ENCODE results near the gene OR5A1.
"Not testable (repeated sequence)": the region's sequence is repeated elsewhere in the genome, so short reads cannot be mapped to it uniquely, and the experiment has no call there.

The OR5A1 gene

DNA sequence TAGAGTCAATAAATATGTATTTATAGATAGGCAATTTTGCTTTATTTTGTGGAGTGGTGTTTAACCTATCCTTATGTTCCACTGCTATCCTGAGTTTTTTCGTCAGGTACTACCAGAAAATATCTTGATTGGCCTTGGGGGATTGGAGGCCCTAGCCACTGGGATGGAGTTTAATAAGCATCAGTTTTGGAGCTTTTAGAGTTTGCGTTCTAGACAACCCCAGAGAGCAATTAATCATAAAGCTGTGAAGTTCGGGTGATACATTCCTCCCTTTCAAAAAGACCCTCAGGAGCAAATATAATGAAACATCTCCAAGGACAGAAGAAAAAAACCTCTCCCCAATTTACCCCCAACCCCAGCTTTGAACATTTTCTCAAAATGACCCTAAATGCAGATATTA lies at the start of gene OR5A1:
Gene OR5A1 (plus strand): TSS at position 301 of the 400 bp plus-strand sequence. CDS start 6,700 bp downstream, outside the sequence.
- DNase-seq: no peak

DNA sequence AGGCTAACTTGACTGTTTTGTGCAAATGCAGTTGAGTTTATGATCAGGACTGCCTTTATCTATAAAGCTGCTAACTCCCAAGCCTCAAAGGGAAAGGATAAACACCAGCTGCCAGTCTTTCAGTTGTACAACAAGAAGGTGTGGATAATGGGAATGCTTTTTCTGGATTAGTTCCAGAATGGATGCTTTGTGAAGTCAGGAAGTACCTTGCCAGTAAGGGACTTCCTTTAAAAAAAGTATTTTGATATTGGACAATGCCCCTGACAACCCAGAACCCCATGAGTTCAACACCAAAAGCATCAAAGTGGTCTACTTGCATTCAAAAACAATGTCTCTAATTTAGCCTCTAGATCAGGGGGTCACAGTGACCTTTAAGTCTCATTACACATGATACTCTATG lies 42.1 kb upstream of the OR5A1 start:
- no peak for DNase-seq

DNA sequence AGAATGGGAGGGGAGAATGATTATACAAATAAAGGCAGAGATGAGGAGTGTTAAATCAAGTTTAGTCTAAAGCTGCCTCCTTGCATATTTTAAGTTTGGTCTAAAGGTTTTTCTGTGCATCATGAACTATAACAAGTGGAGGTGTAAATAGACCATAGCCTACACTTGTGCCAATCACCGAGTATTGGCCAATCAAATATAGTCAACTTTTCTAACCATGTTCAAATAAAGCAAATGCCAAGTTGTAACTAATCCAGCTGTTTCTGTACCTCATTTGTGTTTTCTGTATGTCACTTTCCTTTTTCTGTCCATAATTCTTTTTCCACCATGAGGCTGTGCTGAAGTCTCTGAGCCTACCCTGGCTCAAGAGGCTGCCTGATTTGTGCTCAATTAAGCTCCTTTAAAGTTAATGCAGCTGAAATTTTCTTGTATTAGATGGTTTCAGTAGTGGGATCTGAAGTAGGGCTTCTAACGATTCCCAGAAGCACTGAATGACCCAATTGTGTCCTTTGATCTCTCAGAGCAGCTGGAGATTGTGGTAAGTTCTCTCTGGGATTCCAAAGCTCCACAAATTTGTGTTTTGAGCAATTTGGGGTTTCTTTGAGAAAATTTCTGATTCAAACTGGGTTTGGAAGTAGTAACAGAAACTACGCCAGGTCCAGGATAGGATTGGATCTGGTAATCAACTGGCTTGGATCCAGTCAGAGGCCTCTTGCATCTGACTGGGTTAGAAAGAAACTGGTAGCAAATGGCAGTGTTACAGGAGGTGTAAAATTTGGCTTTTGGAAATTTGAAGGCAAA lies 35.6 kb upstream of the OR5A1 start:
- DNase-seq: no peak

DNA sequence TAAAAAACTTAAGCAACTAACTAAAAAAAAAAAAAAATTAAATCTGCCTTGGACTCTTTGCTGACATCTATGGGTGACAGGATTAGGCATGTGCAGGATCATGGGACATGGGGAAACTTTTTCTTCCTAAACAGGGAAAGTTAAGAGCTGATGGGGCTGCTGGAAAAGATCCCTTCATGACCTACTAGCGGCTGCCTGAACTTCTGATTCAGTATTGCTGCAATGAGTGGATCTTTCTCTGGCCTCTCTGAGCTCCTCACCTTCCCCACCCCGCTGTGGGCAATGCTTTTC lies 35.1 kb upstream of the OR5A1 start:
- DNase-seq: no peak

DNA sequence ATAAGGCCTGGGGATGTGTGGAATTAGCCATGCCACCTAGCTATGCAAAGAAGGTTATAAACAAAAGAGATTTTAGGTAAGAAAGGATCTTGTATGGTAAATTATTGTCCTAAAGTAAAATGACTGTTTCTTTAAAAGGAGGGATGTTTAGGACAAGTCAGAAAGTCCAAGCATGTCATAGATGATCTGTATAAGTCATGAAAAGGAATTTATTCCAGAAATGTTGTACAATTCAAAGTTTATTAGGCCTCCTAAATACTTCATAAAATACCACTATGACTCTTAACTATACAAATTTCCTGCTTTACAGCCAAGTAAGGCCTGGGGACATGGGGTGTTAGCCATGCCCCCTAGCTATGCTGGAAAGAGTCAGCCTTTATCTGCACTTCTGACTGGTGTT lies 32.7 kb upstream of the OR5A1 start:
- DNase-seq: no peak

DNA sequence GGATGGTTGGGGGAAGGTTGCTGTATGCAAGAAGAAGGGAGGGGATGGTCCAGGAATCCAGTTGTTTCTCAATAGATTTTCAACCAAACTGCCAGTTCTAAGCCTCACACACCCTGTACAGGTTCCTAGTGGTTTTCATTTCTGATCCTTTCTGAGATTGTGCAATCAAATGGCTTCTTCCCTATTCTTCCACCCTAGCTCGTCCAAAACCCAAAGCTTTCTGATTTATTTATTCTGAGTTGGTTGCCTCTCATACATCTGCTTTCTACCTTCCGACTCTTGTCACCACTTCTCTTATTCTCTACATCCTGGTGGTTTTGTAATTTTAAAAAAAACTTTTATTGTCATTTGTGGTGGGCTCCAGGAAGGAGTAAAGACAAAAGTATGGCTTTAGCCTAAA lies 22.6 kb upstream of the OR5A1 start:
- no peak for DNase-seq

DNA sequence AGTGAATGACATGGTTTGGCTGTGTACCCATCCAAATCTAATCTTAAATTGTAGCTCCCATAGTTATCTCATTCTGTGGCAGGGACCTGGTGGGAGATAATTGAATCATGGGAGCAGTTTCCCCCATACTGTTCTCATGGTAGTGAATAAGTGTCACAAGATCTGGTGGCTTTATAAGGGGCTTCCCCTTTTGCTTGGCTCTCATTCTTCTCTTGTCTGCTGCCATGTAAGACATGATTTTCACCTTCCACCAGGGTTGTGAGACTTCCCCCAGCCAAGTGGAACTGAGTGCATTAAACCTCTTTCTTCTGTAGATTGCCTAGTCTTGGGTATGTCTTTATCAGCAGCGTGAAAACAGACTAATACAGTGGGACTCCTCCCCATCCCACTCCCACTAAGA lies 21.2 kb upstream of the OR5A1 start:
- DNase-seq: no peak

DNA sequence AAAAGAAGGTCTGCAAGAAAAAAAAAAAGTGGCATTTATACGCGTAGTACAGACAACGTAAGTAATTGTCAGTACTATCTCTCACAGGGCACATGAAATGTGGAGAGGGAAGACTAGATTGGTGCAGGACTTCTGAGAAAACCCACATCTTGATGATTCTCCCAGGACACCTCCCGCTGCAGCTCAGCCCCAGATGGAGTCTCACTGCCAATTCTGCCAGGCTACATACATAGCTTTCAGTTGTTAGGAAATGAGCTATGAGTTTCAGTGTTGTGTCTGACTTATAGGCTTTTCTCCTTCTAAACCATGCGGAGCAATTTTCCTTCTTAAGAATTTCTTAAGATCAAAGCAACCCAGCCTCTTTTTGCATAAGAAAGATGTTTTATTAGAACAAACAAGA lies 19.7 kb upstream of the OR5A1 start:
- DNase-seq: no peak

DNA sequence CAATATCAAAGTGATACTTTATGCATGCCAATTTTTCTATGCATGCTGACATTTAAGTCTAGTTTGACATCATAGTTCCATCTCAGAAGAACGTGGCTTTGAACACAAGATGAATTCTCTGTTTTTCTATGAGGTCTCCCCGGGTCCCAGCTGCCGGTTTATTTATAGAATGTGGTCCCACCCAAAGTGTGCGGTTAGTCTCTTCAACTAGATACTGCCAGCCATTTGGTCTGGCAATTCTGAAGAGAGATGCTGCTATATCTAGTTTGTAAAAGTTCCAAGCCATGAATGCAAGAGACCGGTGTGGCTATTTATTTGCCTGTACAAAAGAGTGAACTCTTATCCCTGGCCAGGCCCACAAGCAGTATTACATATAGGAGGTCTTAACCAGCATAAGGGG lies 19.2 kb upstream of the OR5A1 start:
- DNase-seq: no peak

DNA sequence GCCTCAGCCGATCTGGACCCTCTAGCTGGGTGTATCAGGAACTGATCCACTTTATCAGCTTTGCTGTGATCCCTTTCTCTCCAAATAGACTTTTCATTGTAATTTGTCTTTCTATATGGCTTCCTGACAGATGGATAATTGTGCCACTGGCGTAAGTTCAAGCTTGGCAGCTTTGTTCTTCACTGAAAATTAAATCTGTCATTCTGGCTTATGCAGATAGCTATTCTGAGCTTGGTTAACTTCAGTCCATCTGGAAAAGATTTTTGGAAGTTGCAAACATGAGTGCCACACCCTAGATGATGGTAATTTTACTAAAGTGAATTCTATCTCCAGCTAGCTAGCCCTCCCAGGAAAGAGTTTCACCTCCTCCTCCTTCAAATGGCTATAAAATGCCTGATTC lies 18.1 kb upstream of the OR5A1 start:
- DNase-seq: no peak

DNA sequence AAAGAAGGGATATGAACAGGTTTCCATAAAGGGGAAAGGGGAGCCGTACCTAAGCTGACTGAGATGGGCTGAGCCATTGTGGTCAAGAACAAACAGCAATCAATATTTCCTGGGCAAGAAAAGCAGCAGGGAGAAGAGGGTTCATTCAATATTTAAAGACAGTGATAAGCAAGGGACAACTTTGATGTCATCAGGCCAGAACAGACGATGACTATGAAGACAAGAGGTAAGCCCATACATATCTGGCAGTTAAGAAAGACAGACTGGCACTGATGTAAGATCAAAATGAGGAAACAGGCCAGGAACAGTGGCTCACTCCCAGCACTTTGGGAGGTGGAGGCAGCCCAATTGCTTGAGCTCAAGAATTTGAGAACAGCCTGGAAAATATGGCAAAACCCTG lies 12.4 kb upstream of the OR5A1 start:
- no peak for DNase-seq

DNA sequence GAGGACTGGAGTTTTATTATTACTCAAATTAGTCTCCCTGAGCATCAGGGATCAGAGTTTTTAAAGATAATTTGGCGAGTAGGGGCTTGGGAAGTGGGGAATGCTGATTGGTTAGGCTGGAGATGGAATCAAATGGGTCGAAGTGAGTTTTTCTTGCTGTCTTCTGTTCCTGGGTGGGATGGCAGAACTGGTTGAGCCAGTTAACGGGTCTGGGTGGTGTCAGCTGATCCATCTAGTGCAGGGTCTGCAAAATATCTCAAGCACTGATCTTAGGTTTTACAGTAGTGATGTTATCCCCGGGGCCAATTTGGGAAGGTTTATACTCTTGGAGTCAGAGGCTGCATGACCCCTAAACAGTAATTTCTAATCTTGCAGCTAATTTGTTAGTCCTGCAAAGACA lies 11.1 kb upstream of the OR5A1 start:
- DNase-seq: no peak

DNA sequence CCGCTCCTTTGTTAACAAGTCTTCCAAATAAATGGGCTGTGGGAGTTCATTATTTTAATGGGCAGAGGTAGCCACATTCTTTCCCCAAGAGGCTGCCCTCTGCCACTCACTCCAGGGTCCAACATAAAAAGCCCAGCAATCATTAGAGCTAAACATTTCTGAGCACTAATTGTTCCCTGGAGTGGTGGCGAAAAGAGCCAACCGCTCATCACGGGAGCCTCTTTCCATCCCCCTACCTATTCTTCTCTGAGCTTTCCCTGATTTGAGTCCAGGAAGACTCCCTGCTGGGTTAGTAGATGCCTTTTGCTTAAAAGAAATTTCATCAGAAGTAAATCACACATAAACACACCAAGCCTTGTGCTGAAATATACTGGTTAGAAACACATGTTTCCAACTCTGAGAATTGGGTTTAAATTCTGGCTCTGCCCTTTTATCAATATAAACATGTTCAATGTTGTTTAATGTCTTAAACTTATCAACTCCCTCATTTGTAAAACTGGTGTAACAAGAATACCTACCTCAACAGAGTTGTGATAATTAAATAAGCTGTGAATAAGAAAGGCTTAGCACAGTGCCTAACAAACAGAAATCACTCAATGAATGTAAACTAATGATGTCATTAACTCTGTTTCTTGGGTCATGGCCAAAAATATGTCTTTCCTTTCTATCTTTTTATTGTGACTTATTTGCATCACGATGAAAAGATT lies 9.8 kb upstream of the OR5A1 start, which contains the start of gene OR5A2:
Gene OR5A2 (minus strand): TSS at position 53 of the 707 bp plus-strand sequence. CDS start 3,460 bp downstream, outside the sequence.
- no peak for DNase-seq

DNA sequence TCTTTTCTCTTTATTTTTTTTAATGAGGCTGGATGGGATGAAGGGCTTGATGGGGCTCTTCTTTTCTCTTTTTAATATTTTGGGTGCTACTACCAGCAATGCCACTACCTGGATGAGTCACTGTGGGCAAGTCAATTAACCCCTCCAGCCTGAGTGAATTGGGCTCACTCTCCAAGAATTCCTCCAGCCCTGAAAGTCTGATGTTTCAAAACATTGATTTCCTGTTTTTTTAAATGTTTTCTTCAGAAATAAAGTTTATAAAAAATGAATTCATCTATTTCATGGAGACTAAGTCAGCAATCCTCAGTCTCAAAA lies 9.2 kb upstream of the OR5A1 start:
- no peak for DNase-seq

DNA sequence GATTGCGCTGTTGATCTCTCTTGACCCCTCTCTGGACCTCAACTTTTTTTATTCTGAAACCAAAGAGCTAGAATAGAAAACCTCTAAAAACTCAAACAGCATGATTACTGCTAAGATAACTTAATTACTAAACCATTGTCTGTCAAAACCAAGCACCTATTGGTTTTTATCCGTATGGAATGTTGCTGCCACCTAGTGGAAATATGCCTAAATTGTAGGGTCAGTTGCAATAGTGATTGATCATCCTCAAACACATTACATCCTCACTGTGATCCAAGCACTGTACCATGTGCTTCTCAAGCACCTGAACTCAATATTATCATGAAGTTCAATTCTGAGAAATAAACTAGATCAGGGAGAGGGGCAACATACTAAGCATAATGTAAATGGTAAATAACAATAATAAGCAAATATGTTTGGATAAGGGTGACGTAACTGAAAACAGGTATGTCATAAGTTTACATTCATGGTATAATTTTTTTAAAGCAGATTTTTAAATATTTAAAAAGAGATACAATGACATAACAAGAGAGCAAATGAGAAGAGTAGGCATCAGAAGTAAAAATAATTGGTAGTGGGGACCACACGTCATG lies 6.2 kb upstream of the OR5A1 start:
- peak; percentile 63 for DNase-seq

DNA sequence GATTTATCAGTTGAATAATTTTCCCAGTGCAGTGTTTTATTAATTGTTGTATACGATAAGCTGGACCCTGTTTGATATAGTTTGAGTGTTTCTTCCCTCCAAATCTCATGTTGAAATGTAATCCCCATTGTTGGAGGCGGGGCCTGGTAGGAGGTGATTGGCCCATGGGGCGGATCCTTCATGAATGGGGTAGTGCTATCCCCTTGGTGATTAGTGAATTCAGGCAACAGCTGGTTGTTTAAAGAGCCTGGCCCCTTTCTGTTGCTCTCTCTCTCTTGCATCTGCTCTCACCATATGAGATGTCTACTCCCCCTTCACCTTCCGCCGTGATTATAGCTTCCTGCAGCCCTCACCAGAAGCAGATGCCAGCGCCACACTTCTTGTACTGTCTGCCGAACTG lies 1.5 kb downstream of the OR5A1 start:
- no peak for DNase-seq

DNA sequence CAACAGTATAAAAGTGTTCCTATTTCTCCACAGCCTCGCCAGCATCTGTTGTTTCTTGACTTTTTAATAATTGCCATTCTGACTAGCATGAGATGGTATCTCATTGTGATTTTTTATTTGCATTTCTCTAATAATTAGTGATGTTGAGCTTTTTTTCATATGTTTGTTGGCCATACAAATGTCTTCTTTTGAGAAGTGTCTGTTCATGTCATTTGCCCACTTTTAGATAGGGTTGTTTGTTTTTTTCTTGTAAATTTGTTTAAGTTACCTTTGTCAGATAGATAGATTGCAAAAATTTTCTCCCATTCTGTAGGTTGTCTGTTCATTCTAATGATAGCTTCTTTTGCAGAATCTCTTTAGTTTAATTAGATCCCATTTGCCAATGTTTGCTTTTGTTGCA lies 9.4 kb downstream of the OR5A1 start:
- not testable (repeated sequence) for DNase-seq

DNA sequence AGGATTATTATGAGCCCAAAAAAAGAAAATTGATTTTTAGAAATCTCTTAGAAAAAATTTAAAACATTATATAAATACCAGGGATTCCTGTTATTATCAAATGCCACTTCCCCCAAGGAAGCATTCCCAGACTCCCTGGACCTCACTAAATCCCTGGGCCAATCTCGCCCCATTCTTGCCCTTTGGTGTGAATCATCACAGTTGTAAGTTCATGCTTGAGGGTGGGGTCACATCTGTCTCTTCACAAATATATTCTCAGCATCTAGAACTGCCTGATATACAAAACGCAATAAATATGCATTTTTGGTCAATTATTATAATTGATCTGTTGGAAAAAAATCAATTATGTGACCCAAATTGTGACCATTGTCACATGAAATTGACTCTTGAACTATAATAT lies 12.2 kb downstream of the OR5A1 start:
- DNase-seq: no peak

DNA sequence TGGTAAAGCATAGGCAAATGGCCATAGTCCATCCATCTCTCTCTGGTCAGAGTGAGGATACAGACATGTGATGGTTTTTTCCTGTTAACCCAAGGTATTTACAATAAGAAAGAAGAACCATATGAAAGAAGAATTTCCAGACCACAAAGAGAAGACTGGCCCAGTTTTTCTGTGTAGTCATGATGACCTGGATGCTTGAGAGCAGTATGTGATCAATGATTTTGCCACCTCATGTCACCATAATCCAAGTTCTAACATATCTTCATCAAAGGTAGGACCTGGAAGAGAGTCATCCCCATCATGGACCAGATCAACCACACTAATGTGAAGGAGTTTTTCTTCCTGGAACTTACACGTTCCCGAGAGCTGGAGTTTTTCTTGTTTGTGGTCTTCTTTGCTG lies 20.4 kb downstream of the OR5A1 start, which contains the start of gene OR4D6:
Gene OR4D6 (plus strand): TSS at position 301 of the 400 bp plus-strand sequence. CDS start 0 bp downstream, at position 301.
- no peak for DNase-seq

DNA sequence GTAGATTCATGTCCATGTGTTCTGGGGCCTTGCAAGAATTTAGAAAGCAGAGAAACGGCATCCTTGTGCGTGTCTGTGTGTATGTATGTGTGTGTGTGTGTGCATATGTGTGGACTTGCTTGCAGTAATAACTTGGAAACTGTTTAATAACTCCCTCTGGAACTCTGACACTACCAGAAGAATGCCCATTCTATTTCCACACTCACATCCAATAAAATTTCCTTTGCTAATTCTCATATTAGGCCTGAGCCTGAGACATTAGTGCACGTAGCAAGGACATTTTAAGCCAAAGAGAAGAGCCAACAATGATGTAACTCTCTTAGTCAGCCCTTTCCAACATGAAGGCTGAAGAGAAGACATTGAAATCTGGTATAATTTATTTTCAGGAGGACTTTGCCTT lies 23.6 kb downstream of the OR5A1 start:
- DNase-seq: no peak

DNA sequence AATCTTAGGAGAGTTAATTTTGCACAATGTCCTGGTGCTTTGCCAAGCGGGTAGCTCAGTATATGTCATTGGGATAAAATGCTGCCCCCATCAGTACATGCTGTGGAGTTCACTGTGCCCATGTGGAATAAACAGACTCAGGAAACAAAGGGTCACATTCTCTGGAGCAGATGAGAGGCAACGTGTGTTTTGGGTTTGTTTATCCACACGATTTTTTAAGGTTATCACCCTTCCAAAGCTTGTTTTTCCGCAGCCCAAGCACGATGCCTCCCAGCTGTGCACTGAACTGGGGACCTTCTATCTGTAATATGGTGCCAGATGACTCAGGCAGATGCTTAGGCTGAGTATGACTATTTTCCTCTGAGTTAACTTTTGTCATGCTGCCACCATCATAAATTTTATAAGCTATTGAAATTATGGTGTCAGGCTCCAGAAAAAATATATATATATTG lies 26.9 kb downstream of the OR5A1 start:
- DNase-seq: no peak

DNA sequence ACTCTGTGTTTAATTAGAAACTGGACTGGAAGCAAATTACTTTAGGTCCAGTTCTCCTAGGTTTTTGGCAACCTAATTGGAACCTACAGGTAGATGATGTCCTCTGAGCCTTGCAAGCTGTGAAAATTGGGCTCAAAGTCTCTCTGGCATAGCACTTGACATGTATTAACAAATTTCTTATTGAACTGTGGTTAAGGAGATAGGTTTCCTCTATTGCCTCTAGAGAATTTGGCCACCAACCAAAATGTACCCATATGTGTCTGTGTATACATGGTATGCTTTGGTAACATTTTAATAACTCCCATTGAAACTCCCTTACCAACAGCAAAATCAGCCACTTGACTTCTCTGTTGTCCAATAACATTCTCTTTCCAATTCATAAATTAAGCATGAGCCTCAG lies 36.7 kb downstream of the OR5A1 start, which contains the start of gene OR4D10:
Gene OR4D10 (plus strand): TSS at position 301 of the 400 bp plus-strand sequence. CDS start 4,115 bp downstream, outside the sequence.
- DNase-seq: no peak

DNA sequence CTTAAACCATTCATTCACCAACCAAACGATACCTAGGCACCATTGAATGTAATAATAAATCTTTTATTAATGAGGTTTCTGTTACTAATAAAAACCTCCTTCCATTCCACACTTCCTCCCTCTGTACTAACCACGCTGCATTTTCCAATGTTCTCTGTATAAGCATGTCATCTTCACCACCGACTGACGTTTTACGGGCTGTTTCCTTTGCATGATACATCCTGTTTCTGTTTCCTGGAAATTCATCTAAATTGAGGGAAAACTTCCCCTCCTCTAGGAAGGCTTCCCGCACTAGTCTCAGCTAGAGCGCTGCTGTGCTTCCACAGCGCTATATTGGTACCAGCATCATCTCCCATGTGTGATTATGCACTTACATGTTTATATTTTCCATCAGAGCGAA lies 38.9 kb downstream of the OR5A1 start:
- no peak for DNase-seq

DNA sequence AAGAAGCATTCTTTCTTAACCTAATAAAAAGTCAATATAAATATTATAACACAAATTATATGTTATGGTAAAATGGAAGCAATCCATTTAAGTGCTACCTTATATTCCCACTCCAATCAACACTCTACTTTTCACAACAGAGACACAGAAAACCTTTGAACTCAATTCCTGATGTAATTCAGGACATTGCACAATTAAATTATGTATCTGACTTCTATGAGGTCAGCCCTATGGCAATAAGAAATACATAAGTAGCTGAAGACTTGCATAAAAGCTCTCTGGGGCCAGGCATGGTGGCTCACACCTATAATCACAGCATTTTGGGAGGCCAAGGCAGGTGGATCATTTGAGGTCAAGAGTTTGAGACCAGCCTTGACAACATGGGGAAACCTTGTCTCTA lies 43.6 kb downstream of the OR5A1 start:
- DNase-seq: no peak

Measured in stimulated activated CD4-positive, alpha-beta T cell treated with anti-CD3 and anti-CD28 coated beads, Interleukin-4, amount 100 ng/mL, for 24 hours (primary cell).